ELF-1 (cell line): ENCODE results near the gene HPGD.
"Not testable (repeated sequence)": the region's sequence is repeated elsewhere in the genome, so short reads cannot be mapped to it uniquely, and the experiment has no call there.

Experiments
- DNase-seq: peaks from one replicate; pipeline ENCODE4 v3.0.0-alpha.2; 2016; ENCODE audit warnings: low read depth, low spot score

Gene HPGD

DNA sequence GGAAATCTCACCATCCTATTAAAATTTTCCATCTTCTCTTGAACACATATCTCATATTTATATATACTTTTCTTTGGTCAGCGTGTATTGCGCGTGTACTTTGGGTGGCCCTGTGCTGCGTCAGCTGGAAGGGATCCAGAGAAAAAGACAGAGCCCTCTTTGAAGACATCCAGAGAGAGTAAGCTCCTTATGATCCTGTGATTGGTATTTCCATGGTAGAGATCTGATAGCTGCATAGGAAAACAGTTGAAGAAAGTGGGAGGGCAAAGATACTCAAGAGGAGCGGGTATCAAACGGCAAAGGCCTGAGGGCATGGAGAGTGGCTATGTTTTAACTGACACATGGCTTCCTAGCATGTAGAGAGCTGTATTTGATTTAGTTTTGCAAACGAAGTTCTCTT, 4.4 kb upstream of the HPGD start:
- DNase-seq: peak; percentile 23

DNA sequence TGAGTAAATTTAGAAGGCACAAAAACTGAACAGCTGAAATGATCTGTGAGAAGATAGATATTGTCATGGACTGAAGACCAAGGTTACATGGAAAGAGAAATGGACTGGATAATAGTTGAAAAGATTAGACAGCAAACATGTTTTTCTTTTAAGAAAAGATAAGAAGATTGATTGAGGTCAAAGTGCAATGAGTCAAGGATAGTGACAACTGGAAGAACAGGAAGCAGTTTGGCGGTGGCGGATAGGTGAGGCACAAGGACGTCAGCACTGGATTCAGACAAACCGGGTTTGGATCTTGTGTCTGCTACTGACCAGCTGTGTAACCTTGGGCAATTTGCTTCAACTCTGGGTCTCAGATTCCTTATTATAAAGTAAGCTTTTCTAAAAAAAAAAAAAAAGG, 2.0 kb upstream of the HPGD start:
- DNase-seq: peak; percentile 60

DNA sequence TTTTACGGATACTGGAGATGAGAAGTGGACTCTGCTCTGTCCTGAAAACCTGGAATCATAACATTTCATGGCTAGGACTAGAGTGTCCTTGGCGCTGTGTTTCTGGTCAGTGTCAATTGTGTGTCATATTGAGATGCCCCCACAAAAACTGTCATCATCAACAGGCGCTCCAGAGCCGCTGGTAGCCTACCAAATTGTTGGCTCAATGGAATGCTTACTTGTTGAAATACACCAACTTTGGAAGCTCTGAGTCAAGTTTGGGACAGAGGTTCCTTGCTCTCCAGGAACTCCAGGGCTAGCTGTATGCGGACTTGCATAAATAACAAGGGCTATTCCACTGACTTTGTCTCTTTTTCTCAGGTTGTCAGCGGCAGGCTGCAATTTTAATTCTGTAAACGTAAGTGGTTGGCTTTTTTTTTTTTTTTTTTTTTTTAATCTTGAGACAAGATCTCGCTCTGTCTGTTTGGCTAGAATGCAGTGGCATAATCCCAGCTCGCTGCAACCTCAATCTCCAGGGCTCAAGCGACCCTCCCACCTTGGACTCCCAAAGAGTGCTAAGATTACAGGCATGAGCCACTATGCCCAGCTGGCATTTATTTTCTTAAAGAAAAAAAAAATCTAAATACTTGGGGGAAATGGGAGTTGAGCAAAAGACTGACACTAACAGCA, 871 bp upstream of the HPGD start:
- peak; percentile 42 for DNase-seq

DNA sequence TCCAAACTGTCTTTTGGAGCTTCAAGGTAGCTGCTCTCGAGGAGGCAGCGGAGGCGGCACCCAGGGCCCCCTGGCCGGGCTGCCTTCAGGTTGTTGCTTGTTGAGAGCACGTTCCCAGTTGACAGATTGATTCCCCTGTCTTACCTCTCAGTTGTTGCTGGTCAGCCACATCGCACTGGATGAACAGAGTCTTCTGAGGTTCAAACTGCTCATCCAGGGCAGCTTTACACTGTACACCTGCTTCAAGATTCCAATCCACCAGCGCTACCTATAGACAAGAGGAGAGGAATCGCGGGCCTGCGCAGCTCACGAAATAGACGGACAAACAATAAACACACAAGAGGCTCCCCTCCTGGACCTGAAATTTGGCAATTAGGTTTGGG, 497 bp downstream of the HPGD start:
- DNase-seq: peak; percentile 58

DNA sequence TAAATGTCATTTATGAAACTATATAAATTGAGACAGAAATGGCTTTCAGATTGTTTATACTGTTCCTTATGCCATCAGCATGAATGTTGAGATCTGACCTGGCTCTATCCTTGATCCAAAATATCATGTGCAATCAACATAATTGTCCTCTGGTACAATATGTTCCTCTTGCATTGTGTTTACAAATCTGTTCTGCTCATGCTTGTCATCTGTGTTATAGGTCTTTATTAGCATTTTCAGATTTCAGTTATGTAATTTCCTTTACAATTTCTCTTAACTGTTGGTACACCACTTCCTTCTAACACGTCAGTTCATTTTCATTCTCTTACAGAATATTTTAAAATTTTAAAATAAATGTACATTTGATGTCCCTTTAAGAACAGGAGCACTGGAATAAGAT, 1.6 kb downstream of the HPGD start:
- DNase-seq: no peak

DNA sequence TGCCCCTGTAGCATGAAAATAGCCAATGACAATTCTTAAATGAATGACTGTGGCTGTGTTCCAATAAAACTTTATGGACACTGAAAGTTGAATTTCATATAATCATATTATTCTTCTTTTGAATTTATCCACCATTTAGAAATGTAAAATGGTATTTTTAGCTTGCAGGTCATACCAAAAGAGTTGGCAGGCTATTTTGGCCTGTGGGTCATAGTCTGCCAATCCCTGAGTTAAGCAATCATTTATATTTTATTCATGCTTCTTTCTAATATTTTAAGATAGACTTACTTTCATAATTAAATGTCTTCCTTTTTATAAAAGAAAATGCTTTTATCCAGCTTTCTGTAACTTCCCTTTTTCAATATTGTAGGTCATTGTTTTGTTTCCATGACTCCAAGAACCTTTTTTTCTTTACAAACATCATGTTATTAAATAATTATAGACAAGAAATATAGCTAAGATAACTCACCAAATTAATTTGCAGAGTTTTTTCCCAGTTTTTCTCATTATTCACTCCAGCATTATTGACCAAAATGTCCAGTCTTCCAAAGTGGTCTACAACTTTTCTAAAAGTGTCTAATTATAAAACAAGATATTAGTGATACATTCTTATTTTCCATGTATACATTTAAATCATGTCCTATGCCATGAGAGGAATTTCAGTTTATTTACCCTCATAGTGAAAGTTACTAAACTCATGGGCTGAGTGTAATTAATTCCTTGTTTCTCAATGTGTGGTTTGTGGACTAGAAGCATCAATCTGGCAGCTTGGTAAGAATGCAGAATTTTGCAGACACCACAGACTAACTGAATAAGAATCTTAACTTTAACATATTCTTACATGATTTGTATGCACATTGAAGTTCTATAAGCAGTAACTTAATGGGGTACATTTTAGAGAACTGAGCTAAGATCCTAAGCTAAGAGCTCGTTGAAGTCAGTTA, 4.5 kb downstream of the HPGD start:
- DNase-seq: no peak

DNA sequence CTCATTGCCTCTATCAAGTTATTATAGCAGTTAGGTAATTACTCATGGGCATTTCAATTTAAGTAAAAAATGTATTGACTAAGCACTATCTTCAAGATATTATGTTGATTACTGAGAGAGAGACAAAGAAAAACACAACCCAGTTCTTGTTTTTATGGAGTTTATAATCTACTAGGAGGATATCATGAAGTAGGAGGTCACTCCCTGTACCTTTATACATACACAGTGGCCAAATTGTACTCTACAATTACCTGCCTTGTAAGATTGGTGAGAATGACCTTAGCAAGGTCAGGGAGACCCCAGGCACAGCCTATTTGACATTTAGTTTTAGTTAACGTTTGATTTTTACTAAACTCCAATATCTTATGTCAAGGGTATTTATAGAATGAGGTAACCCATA, 5.5 kb downstream of the HPGD start:
- DNase-seq: no peak

DNA sequence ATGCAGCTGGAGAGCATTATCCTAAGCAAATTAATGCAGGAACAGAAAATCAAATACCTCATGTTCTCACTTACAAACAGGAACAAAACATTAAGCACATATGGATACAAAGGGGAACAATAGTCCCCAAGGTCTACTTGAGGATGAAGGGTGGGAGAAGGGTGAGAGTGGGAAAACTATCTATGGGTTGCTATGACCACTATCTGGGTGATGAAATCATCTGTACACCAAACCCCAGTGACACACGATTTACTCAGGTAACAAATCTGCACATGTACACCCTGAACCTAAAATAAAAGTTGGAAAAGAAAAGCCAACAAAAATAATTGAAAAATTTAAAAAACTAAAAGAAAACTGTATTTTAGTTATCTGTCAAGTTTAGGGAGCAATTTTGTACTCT, 5.9 kb downstream of the HPGD start:
- DNase-seq: no peak

DNA sequence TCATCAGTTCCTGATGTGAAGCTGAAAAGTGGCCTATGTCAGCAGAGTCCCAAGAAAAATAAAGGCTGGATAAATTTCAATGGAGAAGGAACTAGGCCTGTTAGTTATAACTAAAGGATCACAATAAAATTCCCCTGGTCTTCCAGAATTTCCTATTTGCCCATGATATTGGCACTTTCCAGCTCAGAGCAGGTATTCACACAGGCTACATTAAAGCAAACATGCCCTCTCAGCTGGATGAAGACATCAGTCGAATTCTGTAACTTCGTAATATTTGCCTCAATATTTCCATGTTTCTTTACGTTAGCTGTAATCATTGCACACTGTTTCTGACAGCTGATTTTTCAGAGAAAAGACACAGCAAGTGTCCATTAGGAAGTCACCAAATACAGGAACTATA, 9.5 kb downstream of the HPGD start:
- no peak for DNase-seq

DNA sequence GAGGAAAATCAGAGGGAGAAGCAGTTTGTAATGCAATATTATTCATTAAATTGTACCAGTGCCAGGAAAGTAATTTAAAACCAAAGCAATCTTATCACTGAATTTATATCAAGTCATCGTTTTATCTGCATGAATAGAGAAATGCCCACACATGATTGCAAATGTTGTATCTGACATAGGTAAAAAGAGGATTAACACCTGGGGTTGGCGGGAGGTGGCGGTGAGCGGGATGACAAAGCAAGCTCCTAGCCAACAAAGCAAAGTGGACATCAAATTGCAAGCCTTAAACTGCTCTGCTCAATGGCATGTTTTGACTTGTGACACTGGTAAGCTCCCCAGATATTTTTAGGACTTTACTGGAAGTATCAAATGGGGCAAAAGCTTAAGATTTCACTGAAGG, 16.4 kb downstream of the HPGD start:
- no peak for DNase-seq

DNA sequence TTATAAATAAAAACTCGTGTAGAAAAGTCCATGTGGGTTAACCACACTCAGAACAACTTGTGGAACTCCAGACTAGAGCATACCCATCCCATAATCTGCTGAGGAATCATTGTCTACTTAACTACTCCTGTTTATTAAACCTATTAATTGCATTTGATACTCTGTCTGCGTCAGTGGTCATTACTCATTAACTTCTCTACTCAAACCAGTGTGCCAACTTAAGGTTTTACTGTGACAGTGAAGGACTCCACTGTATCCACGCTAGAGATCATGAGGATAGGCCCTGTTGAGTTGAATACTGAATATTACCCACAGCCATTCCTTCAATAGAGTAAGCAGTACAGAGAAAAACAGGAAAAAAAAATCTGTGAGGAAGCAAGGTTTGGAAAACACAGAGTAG, 17.3 kb downstream of the HPGD start:
- DNase-seq: no peak

DNA sequence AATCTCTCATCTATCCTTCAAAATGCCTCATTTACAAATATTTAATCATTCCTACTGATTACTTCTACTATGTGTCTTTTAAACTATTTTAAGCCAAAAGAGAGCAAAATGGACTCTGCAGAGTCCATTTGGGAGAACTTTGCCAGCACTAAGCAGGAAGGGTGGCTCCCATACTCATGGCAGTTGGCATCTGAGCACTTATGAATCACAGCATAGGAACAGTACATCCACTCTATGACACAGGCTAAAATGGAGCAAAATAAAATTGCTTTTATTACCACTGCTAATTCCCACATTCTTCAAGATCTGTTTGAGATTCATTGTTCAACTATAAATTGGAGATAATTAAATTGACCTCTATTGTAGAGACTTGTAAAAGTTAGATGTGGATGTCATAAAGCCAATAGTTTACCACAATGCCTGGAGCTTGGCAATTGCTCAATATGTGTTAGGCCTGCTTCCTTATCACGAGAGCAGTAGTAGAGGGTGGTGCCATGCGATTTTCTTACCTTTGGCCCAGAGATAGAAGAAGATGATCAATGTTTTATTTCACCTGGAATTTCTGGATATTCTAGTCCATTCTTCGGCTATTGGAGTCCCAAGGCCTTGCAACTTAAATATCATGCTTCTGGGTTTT, 19.1 kb downstream of the HPGD start:
- DNase-seq: no peak

DNA sequence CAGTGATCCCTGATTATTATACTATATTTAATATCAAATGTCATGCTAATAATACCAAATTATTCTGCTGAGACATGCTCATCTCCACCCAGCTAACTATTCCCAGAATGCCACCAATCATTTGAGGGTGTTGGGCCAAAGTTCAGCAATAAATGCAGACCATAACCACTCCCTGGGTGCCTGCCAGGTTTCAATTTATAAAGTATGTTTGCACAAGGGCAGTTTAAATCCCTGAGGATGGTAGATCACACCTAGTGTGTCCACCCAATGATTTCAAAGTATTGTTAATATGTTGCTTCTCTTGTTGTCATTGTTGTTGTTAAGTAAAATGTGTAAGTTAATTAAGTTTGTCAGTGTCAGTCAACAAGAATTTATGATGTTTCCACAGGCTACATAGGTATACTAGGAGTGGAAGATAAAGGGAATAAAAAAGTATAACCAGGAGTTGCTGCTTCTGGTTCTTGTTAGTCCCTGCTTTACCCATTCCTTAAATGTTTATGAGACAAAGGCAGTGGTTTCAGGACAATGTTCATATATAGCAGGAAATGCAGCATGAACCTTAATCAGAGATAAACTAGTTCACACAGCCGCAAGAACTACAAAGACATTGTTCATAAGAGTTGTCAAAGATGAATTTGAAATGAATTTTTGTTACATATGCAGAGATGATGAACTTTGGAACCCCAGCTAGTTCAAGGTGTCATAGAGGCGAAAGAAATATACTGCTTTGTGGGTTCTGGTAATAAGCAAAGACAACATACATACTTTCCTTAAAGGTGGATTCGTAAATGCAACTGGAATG, 25.5 kb downstream of the HPGD start:
- DNase-seq: no peak

DNA sequence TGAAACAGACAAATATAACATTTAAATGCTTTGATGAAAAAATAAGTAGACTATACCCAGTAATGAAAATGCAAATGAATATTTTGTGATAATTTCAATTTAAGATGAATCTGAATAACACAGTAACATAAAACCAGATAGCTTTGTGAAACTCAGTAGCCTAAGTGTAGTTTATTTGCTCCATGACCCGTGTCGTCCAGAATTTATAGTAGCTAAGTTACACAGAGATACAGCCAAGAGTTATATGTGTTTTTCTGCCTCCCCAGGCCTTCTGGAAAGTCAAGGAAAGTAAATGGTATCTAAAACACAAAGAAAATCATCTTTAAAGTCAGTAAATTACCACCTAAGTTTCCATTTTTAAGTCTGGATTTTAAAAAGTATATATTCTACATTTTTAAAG, 26.7 kb downstream of the HPGD start:
- no peak for DNase-seq

DNA sequence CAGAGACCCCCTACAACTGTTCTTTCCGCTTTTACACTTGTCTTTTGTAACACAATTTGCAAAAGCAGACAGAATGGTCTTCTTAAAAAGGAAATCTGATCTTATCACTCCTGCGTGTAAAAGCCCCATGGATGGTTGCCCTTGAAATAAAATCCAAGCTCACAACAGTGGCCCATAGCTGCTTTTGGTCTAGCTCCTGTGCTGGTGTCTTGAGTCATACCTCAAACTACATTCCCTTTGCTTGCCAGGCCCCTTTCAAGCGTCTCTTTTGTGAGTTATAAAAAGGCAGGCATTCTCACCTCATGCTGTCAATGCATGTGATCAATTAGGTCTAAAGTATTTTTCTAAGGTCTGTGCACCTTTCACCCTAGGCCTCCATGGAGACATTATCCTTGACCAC, 27.6 kb downstream of the HPGD start:
- no peak for DNase-seq

DNA sequence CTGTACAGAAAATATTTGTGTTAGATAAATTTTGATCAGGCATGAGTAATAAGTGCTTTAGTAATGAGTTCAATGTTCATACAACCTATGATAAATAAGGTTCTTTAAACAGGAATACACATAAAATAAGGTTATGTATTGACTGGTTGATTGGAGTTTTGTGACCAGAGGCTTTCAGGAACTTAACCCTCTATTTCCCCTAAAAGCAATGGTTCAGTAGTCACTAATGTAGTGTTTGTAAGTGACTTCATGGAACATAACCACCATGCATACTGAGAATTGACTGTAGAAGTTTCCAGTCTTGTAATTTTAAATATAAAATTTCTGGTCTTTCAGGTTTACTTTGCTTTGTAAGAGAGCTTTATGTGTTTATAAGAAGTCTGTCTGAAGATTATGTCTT, 28.1 kb downstream of the HPGD start:
- DNase-seq: no peak

DNA sequence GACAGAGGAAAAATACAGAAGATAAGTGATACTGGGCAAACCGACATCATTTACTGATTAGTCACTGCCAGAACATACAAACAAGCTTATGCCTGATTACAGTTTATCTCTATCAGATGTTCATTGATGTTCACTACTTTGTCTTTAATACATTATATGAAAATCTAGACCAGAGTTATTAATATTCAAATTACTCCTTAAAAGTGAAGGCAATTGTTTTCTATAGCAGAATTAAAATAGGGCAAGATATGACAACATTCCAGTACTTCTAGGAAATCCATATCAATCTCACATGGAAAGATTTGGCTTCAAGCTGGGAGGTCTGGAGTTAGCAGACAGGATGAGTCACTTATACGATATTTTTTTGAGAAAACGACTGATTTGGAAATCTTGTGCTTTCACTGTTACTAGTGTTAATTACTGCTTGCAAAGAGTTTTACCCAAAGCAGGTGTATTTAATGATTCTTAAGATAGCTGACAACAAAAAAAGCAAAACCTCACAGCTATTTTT, 31.8 kb downstream of the HPGD start:
- DNase-seq: no peak

DNA sequence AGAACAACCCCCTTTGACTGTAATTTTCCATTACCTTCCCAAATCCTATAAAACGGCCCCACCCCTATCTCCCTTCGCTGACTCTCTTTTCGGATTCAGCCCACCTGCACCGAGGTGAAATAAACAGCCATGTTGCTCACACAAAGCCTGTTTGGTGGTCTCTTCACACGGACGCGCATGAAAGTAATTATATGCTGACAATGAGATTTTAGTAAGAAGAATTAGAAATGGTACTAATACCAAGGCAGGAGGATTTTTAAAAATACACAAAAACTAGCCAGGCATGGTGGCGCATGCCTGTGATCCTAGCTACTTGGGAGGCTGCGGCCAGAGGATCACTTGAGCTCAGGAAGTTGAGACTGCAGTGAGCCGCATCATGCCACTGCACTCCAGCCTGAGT, 33.9 kb downstream of the HPGD start:
- DNase-seq: not testable (repeated sequence)

DNA sequence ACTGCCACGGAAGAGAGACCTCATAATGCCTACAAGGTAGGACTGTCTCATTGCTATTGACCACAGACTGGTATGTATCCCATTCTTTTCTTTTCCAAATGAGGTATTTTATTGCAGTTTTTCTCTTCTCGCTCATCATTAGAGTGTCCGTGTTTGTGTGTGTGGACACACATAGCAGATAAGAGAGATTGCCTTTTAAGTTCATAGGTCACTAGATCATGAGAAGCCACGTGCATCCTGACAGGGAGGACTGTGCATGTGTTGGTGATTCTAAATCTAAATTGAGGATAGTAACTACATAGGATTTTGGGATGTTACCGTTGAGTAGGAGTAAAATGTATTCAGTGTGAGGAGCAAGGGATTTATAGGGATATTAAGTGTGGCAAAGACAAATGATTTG, 37.3 kb downstream of the HPGD start:
- DNase-seq: no peak

DNA sequence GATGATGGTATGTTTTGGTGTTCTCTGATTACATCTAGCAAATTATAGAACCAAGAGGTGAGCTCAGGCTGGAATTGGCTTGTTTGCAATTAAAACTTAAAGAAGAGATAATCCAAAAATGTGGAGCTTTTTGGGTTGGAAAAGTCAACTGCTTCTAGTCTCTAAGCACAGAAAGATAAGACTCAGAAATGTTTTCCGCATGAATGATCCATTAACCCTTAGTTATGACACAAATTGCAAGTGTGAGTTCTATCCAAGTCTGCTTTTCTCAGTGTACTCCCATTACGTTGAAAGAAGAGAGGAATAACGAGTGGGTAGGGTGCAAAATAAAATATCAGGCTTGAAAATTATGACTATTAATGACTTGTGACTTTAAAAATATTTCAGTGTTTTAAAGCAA, 38.5 kb downstream of the HPGD start:
- DNase-seq: no peak

DNA sequence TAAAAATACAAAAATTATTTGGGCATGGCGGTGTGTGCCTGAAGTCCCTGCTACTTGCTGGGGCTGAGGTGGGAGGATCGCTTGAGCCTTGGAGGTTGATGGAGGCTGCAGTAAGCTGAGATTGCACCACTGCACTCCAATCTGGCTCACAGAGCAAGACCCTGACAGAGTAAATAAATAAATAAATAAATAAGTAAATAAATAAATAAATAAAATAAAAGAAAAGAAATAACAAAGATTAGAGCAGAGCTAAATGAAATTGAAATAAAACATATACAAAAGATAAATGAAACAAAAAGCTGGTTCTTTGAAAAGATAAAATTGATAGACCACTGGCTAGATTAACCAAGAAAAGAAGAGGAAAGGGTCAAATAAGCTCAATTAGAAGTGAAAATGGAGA, 43.1 kb downstream of the HPGD start:
- DNase-seq: no peak

DNA sequence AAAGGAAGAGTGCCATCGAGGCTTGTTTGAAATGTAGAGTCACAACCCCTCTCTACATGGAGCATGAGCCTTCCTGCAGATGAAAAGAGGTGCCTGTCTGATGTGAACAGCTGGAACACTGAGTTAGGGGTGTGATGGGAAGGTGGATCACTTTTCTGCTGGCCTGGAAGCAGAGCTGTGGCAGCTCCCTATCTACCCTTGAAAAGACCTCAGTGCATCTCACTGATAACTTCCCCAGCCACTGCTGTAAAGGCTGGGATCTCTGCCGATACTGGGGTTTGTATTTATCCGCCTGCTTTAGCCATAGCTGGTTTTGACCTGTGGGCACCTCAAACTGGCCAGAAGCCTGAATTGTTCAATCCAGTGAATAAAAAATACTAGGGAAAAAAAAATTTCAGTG, 46.8 kb downstream of the HPGD start:
- no peak for DNase-seq
